HG03521 (cell line): ENCODE data around the gene PWWP2B.

Experiments
- ATAC-seq: cut with Tn5 transposase; IDR thresholded peaks from one replicate; pipeline ENCODE4 v1.9.1; 2021; ENCODE audit warnings: mild to moderate bottlenecking, moderate library complexity; ENCODE audit not compliant: unreplicated experiment

Gene PWWP2B

DNA sequence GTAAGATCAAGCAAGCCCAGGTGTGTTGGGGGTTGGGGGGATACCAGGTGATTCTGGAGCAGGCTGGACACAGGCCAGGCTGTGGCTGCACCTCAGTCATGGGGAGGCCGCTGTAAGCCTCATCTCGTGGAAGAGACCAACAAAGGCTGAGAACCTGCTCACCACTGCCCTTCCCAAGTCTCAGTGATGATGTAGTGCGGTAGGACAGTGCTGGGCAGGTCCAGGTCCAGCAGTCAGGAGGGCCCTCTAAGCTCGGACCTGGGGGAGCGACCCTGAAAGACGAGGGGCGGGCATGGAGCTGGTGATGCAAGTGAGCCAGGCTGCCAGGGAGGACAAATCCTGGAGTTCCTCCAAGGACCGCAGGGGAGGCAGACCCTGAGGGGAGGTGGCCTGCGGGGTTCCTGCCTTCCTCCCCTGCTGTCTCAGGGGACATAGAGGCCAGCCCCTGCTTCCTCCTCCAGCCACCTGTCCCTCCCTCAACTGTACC lies 3.3 kb upstream of the PWWP2B start:
- ATAC-seq = no peak

DNA sequence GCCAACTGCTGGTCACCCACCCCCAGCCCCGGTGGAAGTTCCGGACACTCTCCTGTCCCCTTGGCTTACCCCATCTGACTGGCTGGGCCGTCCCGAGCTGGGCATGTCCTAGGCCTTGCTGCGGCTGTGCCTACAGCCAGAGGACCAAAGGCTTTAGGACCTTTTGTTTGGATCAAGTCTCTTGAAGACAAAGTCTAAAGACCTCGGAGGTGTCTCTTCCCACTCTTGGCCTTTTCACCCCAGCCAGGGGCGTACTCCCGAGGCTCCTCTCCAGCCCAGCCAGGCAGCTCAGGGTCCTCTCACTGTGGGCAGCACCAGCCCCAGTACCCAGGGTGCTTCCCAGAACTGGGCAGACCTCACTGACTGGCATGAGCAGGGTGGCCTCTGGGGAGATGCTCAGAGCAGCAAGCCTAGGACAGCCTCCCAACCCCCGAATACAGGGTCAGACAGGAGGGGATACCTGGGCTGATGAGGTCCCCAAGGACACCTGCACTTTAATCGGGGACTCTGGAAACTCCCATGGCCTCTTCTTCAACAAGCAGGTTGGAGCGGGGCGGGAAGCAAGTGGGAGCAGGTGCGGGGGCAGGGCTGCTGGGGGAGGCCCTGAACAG lies 2.7 kb upstream of the PWWP2B start:
- ATAC-seq = no peak

DNA sequence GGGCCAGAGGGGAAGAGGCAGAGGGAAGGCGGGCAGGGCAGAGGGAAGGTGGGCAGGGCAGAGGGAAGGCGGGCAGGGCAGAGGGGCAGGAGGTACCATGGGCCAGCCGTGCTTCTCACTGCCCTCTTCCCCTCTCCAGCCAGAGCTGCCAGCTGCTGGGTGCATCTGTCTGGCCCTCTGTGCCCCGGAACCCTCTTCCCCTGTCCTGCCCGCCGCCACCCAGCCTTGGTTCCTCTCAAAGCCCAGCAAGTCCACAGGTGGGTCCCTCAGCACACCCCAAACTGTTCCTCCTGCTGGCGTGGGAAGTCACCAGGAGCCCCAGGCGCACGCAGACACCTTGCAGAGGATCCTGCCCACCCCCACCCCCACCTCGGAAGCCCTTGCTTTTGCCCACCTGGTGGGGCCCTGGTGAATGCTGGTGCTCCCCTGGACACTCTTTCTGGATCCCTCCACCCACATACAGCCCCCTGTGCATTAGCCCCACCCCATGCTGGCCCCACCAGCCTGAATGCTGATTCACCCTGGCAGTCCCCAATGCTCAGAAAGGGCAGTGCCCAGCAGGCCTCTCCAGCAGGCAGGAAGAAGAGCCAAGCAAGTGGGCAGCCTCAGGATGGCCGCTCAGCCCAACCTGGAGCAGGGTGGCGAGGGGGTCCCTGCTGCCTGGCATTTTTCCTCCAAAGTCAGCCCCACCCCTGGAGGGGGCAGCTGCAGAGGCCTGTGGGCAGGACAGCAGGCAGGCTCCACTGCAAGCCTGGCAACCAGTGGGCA lies 1.9 kb upstream of the PWWP2B start:
- ATAC-seq = no peak

DNA sequence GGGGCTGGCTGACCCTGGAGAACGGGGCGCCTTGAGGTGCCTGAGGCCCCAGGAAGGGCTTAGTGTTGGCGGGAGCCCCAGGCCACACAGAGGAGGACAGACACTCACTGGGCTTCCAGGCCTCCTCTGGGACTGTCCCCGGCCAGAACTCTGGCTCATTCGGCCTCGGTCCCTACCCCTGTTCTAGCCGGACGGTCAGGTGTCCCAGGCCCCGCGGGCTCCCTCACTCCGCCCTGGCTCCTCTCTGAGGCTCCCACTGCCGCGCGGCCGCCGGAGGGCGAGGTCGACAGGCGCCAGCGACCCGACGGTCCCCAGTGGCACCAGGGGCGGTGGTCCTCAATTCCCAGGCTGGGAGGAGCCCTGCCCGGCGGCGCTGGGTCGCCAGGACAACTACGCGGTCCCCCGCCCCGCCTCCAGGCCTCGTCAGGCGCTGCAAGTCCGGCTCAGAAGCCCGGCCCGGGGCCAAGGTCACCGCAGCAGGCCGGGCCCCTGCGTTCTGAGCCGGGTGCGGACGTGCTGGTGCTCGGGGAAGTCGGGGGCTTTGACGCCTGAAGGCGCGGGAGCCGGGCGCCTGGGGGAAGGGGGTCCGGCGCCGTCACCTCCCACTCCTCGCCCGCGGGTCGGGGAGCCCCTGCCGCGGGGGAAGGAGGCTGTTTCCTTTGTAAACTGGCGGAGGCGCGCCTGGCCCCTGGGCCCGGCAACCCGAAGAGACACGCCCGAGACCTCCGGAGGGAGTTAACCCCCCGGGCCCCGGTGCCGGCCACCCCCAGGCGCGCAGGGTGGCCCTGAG lies 1.1 kb upstream of the PWWP2B start:
- peak; percentile 6 for ATAC-seq

DNA sequence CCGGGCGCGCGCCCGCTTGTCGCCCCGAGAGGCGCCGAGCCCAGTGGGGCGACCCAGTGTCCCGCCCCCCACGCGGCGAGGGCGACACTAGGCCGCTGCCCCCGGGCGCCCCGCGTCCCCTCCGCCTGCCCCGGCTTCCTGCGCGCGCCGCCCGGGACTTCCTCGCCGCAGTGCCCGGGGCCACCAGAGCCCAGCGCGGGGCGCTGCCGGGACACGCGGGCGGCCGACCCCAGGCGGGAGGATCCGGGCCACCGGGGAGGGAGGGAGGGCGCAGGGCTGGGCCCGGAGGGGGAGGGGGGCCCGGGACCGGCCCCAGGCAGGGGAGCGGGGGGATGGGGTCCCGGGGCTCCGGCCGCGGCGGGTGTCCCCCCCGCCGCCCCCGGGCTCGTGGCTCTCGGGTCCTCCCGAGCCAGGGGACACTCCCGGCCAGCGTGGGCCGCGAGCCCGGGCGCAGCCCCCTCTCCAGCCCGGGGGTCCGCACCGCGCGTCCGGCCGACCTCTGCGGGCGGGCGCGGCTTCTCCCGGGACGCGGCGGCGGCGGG lies 435 bp upstream of the PWWP2B start:
- ATAC-seq = peak; percentile 51

DNA sequence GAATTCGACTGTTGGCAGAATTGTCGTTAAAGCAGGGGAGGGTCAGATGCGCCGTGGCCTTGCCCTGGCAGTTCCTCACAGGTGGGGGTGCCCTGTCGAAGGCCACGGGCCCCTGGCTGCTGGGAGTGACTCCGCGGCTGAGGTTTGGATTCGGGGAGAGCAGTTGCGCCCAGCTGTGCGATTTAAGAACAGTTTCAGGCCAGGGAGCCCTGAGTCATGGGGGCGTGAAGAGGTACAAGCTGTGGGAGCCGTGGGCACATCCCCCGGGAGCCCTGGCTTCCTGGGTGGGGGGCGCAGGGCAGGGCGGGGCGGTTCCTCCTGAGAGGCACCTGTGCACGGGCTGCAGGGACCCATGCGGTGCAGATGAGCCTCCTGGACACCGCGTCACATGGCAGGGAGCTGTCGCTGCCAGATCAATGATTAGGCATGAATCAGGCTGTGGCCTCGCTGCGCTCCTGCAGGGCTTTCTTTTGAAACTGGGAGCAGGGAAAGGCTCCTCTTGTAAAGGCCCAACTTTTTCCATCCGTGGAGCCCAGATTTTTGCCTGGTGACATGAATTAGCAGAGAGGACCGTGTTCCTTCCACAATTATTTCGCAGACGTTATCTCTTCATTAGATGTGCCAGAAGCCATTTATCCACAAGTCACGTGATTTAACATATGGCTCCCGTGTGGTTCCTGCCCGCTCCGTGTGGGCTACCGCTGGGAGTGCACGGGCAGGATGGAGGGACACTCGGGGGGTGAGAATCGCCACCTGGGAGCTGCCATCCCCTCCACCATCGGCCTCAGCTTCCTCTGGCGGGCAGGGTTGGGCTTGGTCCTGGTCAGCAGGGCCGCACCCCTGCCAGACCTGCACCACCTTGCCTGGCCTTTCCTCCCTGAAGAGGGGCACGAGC lies 918 bp downstream of the PWWP2B start:
- ATAC-seq = peak; percentile 6

DNA sequence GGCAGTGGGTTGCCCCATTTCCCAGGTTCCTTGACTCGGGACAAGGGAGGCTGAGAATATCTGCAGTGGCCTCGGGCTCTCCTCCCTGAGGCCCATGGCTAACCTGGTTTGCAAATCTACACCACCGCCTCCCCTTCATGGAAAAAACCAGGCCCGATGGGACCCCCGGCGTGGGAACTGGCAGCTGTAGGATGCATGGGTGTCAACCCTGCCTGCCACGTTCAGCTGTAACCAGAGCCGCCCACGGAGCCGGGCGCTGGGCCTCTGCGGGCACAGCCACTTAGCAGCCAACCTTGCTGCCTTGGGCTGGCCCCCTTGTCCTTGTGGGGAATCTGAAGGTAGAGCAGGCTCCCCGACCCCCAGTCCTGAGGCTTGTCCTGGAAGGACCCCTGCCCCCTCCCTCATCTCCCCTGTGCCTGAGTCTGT lies 1.6 kb downstream of the PWWP2B start:
- ATAC-seq = no peak

DNA sequence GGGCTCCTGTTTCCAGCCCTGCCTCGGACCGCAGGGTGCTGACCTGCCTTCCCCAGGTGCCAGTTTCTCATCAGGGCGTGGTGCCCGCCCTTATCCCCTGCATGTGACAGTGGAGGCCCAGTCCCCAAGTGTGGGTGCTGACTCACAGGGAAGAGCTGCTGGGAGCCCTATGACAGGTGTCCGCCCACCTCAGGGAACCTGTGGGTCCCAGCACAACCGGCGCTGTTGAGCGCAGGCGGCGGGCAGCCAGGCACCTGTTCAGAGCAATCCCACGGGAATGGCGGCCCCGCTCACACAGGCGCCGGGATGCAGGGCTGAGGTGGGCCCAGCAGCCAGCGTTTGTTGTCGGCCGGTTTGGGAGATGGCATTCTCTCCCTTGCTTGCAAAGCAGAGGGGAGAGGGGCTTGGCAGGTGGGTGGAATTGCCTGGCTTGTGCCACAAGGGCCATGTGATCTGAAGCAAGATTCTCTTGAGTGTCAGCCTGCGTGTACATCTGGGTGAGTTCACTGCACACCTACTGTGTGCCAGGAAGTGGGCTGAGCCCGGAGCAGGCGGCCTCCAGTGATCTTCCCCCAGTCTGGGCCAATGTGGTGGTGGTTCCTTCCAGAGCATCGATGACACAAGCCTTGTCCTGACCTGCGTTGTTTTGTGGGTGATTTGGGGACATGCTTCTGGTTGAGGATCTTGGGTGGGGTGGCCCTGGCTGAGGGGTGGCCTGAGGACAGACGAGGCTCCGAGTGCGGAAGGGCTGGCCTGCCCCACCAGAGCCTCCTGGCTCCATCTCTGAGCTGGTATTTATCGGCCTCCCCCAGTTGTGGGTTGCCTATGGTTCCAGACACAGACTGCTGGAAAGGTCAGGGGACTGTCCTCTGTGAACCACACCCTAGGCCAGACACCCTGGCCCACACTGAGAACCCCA lies 2.4 kb downstream of the PWWP2B start:
- ATAC-seq = no peak

DNA sequence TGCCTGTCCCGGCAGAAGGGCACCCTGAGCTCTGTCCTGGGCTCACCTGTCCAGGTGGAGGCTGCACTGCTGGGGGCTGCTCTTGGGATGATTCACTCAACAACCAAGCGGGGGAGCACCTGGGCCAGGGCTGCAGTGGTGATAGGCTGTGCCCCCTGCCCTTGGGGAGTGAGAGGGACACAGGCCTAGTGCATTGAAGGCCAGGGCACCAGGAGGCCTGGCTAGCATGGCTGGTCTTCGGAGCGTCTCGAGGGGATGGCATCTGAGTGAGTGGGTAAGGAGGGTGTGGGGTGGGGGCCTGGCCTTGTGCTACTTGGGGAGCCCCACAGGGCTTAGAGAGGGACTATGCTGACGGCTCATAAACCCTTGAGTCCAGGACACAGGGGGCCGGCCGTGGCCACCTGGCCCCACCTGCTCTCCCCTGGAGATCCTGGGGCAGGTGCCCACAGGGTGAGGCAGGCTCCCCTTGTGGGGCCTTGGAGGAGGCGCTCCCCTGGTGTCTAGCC lies 3.1 kb downstream of the PWWP2B start:
- ATAC-seq = no peak

DNA sequence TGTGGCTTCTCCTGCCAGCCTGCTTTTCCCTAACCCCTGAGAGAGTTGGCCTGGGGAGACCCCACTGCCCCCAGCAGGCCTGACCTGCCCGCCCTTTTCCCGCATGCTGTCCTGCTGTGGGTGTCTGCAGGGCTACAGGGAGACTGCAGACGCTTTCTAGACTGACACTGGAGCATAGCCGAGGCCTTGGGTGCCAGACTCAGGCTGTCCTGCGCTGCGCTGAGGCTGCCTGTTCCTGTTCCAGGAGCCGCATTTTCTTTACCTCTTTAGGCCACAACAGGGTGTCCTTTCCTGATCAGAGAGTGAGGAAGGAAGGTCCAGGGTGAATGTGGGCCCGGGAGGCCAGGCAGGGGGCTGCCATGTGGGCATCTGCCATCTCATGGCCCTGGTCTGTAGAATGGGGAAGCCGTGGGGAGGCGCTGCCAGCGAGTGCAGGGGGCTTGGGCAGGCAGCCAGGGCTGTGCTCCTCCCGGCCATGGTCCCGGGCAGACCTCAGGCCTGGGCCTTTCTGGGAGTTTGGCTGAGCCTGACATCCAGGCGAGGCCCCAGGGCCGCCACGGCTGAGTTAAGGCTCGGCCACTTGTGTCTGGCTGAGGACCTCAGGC lies 3.6 kb downstream of the PWWP2B start:
- ATAC-seq = no peak

DNA sequence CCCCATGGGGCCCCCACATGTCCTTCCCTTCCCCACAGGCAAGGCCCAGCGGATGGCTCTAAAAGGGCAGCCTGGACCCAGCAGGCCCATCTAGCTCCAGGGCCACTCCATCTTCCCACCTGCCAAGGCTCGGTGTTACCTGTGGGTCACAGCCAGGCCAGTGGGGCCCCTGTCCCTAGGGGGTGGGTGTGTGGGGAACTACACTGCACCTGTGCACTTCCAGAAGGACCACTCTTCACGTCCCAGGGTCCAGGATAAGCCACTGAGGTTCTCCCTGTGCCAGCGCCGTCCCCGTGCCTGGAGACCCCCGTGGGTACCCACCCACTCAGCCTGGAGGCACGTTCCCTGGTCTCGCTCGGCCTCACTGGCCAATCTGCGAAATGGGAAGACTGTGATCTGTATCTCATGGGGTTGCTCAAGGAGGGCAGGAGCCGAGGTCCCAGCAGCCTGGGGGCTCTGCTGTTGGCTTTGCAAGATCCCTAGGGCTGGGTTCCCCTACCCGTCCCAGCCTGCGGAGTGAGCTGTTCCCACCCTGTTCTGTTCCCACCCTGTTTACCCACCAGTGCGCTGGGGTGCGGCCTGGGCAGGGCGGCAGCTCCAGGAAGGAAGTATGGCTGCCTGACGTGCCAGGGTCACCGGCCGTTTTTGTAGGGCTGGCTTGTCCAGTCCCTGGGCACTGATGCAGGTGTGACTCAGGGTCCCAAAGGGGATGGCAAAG lies 4.6 kb downstream of the PWWP2B start:
- no peak for ATAC-seq

DNA sequence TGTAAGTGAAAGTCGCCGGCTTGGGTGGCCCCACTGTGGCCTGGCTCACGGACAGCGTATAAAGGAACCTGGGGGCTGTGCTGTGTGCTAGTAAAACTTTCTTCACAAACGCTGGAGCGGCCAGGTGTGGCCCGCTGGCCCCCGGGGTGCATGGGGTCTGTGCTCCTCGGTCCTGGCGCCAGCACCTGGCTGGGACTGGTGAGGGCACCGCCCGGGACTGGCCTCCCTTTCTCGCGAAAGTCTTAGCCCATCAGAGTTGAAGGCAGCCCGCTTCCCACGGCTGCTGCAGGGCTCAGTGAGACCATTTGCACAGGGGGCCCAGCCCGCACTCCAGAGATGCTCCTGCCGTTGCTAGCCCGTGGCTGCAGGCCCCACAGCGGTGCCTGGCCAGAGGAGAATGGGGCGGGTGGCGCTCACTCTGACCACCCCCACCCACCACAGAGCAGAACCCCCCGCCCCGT lies 5.8 kb downstream of the PWWP2B start:
- no peak for ATAC-seq

DNA sequence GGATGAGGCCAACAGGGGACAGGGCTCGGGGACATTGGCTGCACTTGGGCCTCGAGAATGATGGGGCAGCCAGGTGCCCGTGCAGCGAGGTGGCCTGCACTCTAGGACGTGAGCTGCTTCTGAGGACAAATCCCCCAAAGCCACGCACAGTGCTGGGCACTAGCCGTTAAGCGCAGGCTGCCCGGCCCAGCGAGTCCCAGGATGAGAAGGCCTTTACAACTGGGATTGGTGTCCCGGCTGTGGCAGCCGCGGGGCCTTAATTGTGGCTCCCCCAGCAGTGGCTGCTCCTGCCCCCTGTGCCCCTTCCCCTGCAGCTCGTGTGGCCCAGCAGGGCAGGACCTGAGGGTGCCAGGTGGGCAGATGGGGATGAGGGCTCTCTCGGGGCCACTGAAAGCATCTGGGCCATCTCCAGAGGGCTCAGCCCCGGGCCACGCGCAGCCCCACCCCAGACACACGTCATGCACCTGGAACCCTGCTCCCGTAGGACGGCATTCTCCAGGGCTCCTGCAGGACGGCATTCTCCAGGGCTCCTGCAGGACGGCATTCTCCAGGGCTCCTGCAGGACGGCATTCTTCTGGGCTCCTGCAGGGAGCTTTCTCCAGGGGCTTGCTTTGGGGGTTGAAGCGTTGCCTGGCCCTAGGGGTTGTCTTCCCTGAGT lies 6.6 kb downstream of the PWWP2B start:
- no peak for ATAC-seq

DNA sequence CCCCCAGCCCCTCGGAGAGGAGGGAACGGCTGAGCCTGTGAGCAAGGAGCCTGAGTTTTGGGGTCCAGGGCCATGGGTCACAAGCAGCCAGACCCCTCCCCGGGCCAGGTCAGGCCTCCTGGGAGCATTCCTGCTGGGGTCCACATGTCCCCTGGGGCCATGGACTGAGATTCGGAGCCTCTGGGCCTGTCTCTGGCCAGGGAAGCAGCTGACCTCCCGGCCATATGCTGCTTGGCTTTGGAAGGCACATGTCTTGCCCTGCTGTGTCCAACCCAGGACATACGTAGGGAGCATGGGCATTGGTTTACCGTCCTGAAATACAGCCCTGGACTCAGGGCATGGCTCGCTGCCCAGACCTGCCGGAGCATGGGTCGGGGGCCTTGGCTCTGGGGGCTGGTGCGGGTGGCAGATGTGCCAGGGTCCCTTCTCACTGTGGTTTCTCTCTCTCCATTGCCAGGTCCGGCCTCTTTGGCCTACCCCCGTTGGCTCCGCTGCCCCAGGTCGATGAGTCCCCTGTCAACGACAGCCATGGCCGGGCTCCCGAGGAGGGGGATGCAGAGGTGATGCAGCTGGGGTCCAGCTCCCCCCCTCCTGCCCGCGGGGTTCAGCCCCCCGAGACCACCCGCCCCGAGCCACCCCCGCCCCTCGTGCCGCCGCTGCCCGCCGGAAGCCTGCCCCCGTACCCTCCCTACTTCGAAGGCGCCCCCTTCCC lies 7.3 kb downstream of the PWWP2B start:
- ATAC-seq = no peak

DNA sequence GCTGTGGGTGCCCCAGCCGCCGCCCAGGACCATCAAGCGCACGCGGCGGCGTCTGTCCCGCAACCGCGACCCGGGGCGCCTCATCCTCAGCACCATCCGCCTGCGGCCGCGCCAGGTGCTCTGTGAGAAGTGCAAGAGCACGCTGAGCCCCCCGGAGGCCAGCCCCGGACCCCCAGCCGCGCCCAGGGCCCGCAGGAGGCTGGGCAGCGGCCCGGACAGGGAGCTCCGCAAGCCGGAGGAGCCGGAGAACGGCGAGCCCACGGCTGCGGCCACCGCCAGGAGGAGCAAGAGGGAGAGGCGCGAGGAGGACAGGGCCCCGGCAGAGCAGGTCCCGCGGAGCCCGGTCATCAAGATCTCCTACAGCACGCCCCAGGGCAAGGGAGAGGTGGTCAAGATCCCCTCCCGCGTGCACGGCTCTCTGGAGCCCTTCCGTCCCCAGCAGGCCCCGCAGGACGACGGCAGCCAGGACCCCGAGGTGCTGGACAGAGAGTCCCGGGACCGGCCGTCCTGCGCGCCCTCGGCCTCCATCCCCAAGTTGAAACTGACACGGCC lies 8.0 kb downstream of the PWWP2B start:
- ATAC-seq = no peak

DNA sequence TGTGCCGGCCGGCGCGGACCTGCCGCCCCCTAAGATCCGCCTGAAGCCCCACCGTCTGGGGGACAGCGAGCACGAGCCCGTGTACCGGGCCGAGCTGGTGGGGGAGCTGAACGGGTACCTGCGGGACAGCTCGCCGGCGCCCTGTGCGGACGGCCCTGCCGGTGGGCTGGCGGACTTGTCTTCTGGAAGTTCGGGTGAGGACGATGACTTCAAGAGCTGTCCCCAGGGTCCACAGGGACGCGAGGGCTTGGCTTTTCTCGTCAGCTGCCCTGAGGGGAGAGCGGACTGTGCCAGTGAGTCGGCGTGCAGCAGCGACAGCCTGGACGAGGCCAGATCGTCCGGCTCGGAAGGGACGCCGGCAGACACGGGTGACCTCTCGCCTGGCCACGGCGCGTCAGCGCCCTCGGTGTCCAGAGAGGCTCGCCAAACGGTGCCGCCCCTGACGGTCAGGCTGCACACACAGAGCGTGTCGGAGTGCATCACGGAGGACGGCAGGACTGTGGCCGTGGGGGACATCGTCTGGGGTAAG lies 8.5 kb downstream of the PWWP2B start:
- no peak for ATAC-seq
